GM21737 (cell line): ENCODE results near the gene LIMS1.
"Not testable (repeated sequence)": the region's sequence is repeated elsewhere in the genome, so short reads cannot be mapped to it uniquely, and the experiment has no call there.

Source experiments
- ATAC-seq: cut with Tn5 transposase; IDR thresholded peaks from one replicate; pipeline ENCODE4 v1.9.1; 2021; ENCODE audit warnings: mild to moderate bottlenecking, moderate library complexity; ENCODE audit not compliant: unreplicated experiment

LIMS1 gene

GRCh38 chr2:108548208-108549003 lies 14.1 kb downstream of the LIMS1 start:
- ATAC-seq: no peak

GRCh38 chr2:108552566-108552965 lies 18.3 kb downstream of the LIMS1 start:
- ATAC-seq: no peak

GRCh38 chr2:108553209-108553919 lies 19.1 kb downstream of the LIMS1 start:
- no peak for ATAC-seq

GRCh38 chr2:108554528-108554927 lies 20.3 kb downstream of the LIMS1 start:
- ATAC-seq: no peak

GRCh38 chr2:108555572-108555971 lies 21.3 kb downstream of the LIMS1 start:
- ATAC-seq: no peak

GRCh38 chr2:108556581-108556980 lies 22.3 kb downstream of the LIMS1 start:
- not testable (repeated sequence) for ATAC-seq

GRCh38 chr2:108560241-108560811 lies 26.1 kb downstream of the LIMS1 start:
- no peak for ATAC-seq

GRCh38 chr2:108560895-108561530 lies 26.7 kb downstream of the LIMS1 start:
- no peak for ATAC-seq

GRCh38 chr2:108562274-108562673 lies 28.0 kb downstream of the LIMS1 start:
- ATAC-seq: no peak

- ATAC-seq: no peak
Measured at GRCh38 chr2:108564510-108564909, 30.2 kb downstream of the LIMS1 start.

- peak; percentile 63 for ATAC-seq
Measured at GRCh38 chr2:108565778-108566375, 31.6 kb downstream of the LIMS1 start.

- ATAC-seq: no peak
Measured at GRCh38 chr2:108570416-108570815, 36.1 kb downstream of the LIMS1 start.

- ATAC-seq: no peak
Measured at GRCh38 chr2:108571286-108571685, 37.0 kb downstream of the LIMS1 start.

GRCh38 chr2:108573061-108573460 lies 38.8 kb downstream of the LIMS1 start:
- no peak for ATAC-seq

- no peak for ATAC-seq
Measured at GRCh38 chr2:108574332-108574731, 40.1 kb downstream of the LIMS1 start.

- peak; percentile 91 for ATAC-seq
Measured at GRCh38 chr2:108575132-108575966, 41.1 kb downstream of the LIMS1 start.

GRCh38 chr2:108577099-108577498 lies 42.8 kb downstream of the LIMS1 start:
- ATAC-seq: no peak

GRCh38 chr2:108579623-108580022 lies 45.4 kb downstream of the LIMS1 start:
- no peak for ATAC-seq

- no peak for ATAC-seq
Measured at GRCh38 chr2:108580050-108580449, 45.8 kb downstream of the LIMS1 start.

- ATAC-seq: peak; percentile 57
Measured at GRCh38 chr2:108583903-108584520, 49.7 kb downstream of the LIMS1 start.
